Panc1 (cell line): ENCODE results near the gene TIMM17A.

Experiments
- CTCF ChIP-seq: fragments of 450-650 bp; IDR thresholded peaks from 2 replicates; pipeline ENCODE4 v1.5.1; 2017; ENCODE audit warnings: mild to moderate bottlenecking
- REST ChIP-seq, 2 experiments: IDR thresholded peaks; 2 replicates each; pipeline ENCODE4 v1.6.1; 2011 to 2012; ENCODE audit warnings: low read depth in 2 of 2, control low read depth in 1 of 2, low read length in 1 of 2, mild to moderate bottlenecking in 1 of 2, moderate library complexity in 1 of 2; ENCODE audit not compliant: insufficient read depth in 1 of 2

GRCh38 chr1:201983380-201983805 is 28.1 kb downstream of the TIMM17A start:
- TF ChIP-seq CTCF (no peak), REST (IDR thresholded peaks at IDR 0.05; ENCODE audit: insufficient read depth in 1 of 2, low read depth in 2 of 2, low read length in 1 of 2) (no peak)
